Cardiac muscle cell (in vitro differentiated cells and primary cell): ENCODE results near the gene BMPR1B. TPM values are rescaled to one million over a fixed set of nuclear protein-coding genes. Genes with fewer than 3 reads are reported as not detected.
A peak's percentile ranks its signal among the peaks of the same experiment; 100 is the strongest.
"Not testable (repeated sequence)": the region's sequence is repeated elsewhere in the genome, so short reads cannot be mapped to it uniquely, and the experiment has no call there.

ENCODE experiments used
- DNase-seq, 2 donors: peaks; one replicate each; pipeline versions ENCODE4 v3.0.0 to v3.0.0-alpha.2; 2010 to 2017; ENCODE audit warnings: low read depth in 1 of 2, low spot score in 1 of 2
- H3K27ac ChIP-seq: fragments of 200-600 bp; sonication (generic); 2 replicates; pipeline ENCODE4 v1.5.1; 2016
- H3K27me3 ChIP-seq: fragments of 200-600 bp; sonication (generic); 2 replicates; pipeline ENCODE4 v1.6.0; 2016; ENCODE audit warnings: control low read depth
- H3K36me3 ChIP-seq: fragments of 200-600 bp; sonication (generic); 2 replicates; pipeline ENCODE4 v1.5.1; 2016; ENCODE audit warnings: control low read depth
- H3K4me1 ChIP-seq: fragments of 200-600 bp; sonication (generic); 2 replicates; pipeline ENCODE4 v1.8.1; 2017; ENCODE audit warnings: low read depth, mild to moderate bottlenecking, mixed run types
- H3K4me3 ChIP-seq: fragments of 200-600 bp; sonication (generic); 2 replicates; pipeline ENCODE4 v1.5.1; 2016; ENCODE audit warnings: mild to moderate bottlenecking
- H3K9me3 ChIP-seq: fragments of 200-600 bp; sonication (generic); 2 replicates; pipeline ENCODE4 v1.5.1; 2017; ENCODE audit warnings: low read depth, mild to moderate bottlenecking, control low read depth
- polyA plus RNA-seq: library from polyadenylated mRNA; unstranded; fragments of >200 nt; fragmentation: Nextera tagmentation; extraction: Ambion mirVana; gene quantifications from 2 replicates; pipeline ENCODE4 v1.2.1, GENCODE V29; 2016
- total RNA-seq: library from RNA; depleted of rRNA; stranded (reverse); fragments of >200 nt; gene quantifications from 2 replicates; pipeline ENCODE4 v1.2.3, GENCODE V29; 2016
- TF ChIP-seq, protein P1 (sequence below): IDR thresholded peaks from 2 replicates; pipeline ENCODE4 v1.5.1; 2012; ENCODE audit warnings: low read depth, mild to moderate bottlenecking, low read length

The BMPR1B gene
- total and polyA plus RNA-seq, 2 experiments from 2014 or later = 0.53 to 1.8 TPM

DNA sequence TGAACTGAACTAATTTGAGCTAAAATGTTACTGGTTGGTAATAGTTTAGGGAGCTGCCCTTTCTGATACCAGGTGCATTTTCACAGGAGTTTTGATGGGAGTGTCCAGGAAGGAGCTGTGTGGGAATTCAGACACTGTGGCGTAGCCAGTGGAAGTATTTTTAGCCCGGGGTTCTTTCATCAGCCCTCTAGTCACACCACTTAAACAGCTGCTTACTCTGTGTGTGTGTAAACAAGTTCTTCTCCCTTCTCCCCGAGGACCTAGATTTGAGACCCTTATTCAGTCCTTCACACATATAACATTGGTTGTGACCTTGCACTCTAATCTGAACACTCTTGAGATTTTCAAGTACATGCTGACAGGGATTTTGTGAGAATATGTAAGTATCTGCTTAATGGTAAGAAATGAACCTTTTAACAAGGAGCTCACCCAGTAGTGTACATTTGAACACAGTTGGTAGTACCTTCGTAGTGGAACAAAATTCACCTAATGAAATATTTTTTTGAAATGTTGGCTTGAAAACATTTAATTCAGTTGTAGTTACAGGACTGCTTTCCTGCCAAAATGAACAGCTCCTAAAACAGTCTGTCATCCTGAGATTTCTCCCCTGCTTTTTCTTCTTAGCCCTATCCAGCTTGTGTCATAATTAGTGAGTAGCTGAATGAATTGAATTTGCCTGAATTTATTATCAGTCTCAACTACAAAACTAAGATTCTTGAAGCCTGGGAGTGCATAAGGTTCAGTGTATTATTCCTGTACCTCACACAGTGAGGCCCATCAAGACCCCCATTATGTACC is 61.8 kb downstream of the BMPR1B start:
- H3K36me3 ChIP-seq = no peaks in the 10 kb centered on the region
- no peaks in the 10 kb centered on the region for H3K9me3 ChIP-seq
- peaks cover 9% of the 10 kb centered on the region for H3K4me1 ChIP-seq
- H3K27me3 ChIP-seq = peaks cover 52% of the 10 kb centered on the region
- H3K4me3 ChIP-seq = no peak overlapping the region
- DNase-seq = peak in 1 of 2 donors; percentile 78
- no peak overlapping the region for H3K27ac ChIP-seq
- TF ChIP-seq, protein P1, sequence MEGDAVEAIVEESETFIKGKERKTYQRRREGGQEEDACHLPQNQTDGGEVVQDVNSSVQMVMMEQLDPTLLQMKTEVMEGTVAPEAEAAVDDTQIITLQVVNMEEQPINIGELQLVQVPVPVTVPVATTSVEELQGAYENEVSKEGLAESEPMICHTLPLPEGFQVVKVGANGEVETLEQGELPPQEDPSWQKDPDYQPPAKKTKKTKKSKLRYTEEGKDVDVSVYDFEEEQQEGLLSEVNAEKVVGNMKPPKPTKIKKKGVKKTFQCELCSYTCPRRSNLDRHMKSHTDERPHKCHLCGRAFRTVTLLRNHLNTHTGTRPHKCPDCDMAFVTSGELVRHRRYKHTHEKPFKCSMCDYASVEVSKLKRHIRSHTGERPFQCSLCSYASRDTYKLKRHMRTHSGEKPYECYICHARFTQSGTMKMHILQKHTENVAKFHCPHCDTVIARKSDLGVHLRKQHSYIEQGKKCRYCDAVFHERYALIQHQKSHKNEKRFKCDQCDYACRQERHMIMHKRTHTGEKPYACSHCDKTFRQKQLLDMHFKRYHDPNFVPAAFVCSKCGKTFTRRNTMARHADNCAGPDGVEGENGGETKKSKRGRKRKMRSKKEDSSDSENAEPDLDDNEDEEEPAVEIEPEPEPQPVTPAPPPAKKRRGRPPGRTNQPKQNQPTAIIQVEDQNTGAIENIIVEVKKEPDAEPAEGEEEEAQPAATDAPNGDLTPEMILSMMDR = no peak

DNA sequence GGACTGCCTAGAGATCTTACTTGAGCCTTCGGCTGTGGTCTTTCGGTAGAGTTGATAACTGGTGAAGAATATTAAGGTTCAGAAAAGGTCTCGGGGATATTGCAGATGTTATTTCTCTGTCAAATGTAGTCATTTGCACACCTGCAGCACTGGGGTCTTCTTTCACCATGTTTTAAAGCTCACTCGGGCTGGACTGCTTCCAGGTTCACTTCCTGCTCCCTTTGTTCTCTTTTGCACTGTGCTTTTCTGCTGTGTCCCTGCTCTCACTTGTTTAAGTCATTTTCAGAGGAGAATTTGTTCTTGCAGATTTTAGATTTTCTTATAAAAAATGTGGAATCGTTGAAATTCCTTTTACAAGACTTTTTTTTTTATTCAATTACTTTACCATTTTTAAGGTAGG is 68.5 kb downstream of the BMPR1B start:
- TF ChIP-seq, protein P1 = no peak
- H3K27me3 ChIP-seq = peaks cover 41% of the 10 kb centered on the region
- H3K4me1 ChIP-seq = no peaks in the 10 kb centered on the region
- H3K9me3 ChIP-seq = no peaks in the 10 kb centered on the region
- no peaks in the 10 kb centered on the region for H3K36me3 ChIP-seq
- H3K4me3 ChIP-seq = no peak overlapping the region
- no peak overlapping the region for H3K27ac ChIP-seq
- DNase-seq = no peak

DNA sequence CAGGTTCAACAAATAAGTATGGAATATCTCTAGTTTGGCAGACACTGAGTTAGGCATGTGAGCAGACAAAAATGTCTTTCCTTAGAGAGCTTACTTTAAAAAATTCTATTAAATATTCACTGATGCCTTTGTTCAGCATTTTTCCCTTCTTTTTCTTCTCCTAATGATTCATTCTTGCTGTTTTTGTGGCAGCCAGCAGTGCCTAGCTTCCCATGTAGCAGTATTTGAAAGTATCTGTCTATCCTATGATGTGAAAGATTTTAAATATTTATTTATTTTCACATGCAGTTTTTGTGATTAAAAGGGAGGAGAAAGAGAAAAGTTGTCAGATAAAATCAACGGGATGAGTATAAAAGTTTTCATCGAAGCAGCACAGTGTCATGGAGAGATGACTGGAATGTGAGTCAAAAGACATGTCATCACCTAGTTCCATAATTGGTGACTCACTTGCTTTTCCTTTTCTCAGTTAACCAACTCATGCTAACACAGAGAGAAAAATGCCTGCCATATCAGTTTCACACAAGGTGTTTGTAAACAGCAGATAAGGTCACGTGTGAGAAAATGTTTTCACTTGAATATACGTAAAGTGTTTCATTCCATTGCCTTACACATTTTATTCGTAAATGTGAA is 69.8 kb downstream of the BMPR1B start:
- H3K27ac ChIP-seq = no peak overlapping the region
- no peaks in the 10 kb centered on the region for H3K9me3 ChIP-seq

DNA sequence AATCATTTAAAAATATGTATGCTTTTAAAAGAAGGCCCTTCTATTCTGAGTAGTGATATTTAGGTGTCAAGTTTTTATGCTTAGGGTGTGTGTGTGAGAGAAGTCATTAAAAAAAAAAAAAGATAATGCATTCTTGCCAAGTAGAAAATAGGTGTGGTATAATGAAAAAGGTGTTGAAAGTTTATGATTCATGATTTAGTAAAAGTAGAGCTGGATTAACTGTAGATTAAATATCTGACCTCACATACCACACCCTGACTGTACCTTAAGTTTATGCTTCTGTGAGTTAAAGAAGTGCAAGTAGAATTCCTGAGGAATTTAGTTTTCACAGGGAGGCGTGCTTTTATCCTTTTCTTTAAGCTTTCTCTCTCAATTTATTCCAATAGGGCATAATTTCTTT is 71.1 kb downstream of the BMPR1B start:
- H3K4me1 ChIP-seq = no peaks in the 10 kb centered on the region
- no peaks in the 10 kb centered on the region for H3K36me3 ChIP-seq
- H3K27me3 ChIP-seq = peaks cover 21% of the 10 kb centered on the region
- H3K27ac ChIP-seq = no peak overlapping the region
- DNase-seq = no peak
- H3K9me3 ChIP-seq = no peaks in the 10 kb centered on the region
- no peak overlapping the region for H3K4me3 ChIP-seq
- TF ChIP-seq, protein P1 = no peak

More for the DNA sequence above, 69.8 kb downstream of the BMPR1B start:
- no peak overlapping the region for H3K4me3 ChIP-seq
- H3K4me1 ChIP-seq = no peaks in the 10 kb centered on the region
- peaks cover 30% of the 10 kb centered on the region for H3K27me3 ChIP-seq
- peak in 1 of 2 donors; percentile 54 for DNase-seq
- TF ChIP-seq, protein P1 = no peak
- H3K36me3 ChIP-seq = no peaks in the 10 kb centered on the region

DNA sequence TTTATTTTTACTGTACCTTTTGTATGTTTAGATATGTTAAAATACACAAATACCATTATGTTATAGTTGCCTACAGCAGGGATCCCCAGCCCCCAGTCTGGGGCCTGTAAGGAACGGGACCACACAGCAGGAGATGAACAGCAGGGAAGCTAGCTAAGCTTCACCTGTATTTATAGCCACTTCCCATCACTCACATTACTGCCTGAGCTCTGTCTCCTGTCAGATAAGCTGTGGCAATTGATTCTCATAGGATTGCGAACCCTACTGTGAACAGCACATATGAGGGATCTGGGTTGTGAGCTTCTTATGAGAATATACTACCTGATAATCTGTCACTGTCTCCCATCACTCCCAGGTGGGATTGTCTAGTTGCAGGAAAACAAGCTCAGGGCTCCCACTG is 73.9 kb downstream of the BMPR1B start:
- no peak for DNase-seq
- Histone ChIP-seq H3K36me3 (no peaks in the 10 kb centered on the region), H3K27ac (no peak overlapping the region), H3K4me3 (no peak overlapping the region), H3K27me3 (peaks cover 3% of the 10 kb centered on the region), H3K9me3 (no peaks in the 10 kb centered on the region), H3K4me1 (no peaks in the 10 kb centered on the region)
- TF ChIP-seq, protein P1 = no peak

DNA sequence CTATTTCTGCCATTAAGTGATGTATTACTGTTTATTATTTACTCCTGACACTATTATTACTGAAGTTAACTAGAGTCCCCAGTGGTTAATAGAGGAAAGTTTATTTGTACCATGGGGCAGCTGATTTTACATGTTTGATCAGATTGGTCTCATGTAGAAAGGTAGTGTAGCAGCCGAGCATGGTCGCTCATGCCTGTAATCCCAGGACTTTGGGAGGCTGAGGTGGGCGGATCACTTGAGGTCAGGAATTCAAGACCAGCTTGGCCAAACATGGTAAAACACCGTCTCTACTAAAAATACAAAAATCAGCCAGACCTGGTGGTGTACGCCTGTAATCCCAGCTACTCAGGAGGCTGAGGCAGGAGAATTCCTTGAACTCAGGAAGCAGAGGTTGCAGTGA is 74.6 kb downstream of the BMPR1B start:
- H3K9me3 ChIP-seq, DNase-seq, H3K27me3 ChIP-seq, H3K4me3 ChIP-seq, H3K4me1 ChIP-seq, H3K36me3 ChIP-seq, H3K27ac ChIP-seq: not testable (repeated sequence)
